ENCODE measurements around the gene SLC26A11. TPM values are rescaled to one million over a fixed set of nuclear protein-coding genes. Genes with fewer than 3 reads are reported as not detected.

The SLC26A11 gene
- total and polyA plus RNA-seq, 2 of the 13 experiments (the other 11 are each of a cell fraction or from before 2014, with no cell fraction given): 8.7 to 13.2 TPM

GRCh38 chr17:80261159-80261894, 41.1 kb downstream of the SLC26A11 start (continued):
- TF ChIP-seq SATB2 (CRISPR knock-in tag; IDR thresholded peaks at IDR 0.05) (0 out of 2 replicates have a peak, but pooled peaks have one; percentile 40), ZBTB44 (CRISPR knock-in tag; IDR thresholded peaks at IDR 0.05) (0 out of 2 replicates have a peak, but pooled peaks have one; percentile 22), SMAD1 (CRISPR knock-in tag; IDR thresholded peaks at IDR 0.05; ENCODE audit: borderline replicate concordance, low read depth) (no peak; the same call in 1 of the 2 replicates), CREB3 (CRISPR knock-in tag; IDR thresholded peaks at IDR 0.05) (peak; percentile 74; the same call in 1 of the 2 replicates), HNF4A (CRISPR knock-in tag; IDR thresholded peaks at IDR 0.05) (peak; percentile 72), ZSCAN21 (CRISPR knock-in tag; IDR thresholded peaks at IDR 0.05; ENCODE audit: borderline replicate concordance) (peak; percentile 54; the same call in 1 of the 2 replicates), MIER2 (CRISPR knock-in tag; IDR thresholded peaks at IDR 0.05) (peak; percentile 86; the same call in 1 of the 2 replicates), NFATC3 (CRISPR knock-in tag; IDR thresholded peaks at IDR 0.05) (peak; percentile 25; the same call in 1 of the 2 replicates), YEATS4 (CRISPR knock-in tag; IDR thresholded peaks at IDR 0.05; ENCODE audit: borderline replicate concordance) (peak; percentile 84), ZBTB7B (CRISPR knock-in tag; IDR thresholded peaks at IDR 0.05) (peak; percentile 99), RFX5 (IDR thresholded peaks at IDR 0.05; ENCODE audit: low read depth, low read length) (no peak), ZNF569 (CRISPR knock-in tag; IDR thresholded peaks at IDR 0.05; ENCODE audit: borderline replicate concordance) (no peak), ZNF12 (CRISPR knock-in tag; IDR thresholded peaks at IDR 0.05) (peak; percentile 79), ZNF574 (CRISPR knock-in tag; IDR thresholded peaks at IDR 0.05) (peak; percentile 87), KDM3A (CRISPR knock-in tag; IDR thresholded peaks at IDR 0.05; ENCODE audit: low read depth) (peak; percentile 92), ZNF790 (CRISPR knock-in tag; IDR thresholded peaks at IDR 0.05; ENCODE audit: borderline replicate concordance) (no peak), FOXP4 (CRISPR knock-in tag; IDR thresholded peaks at IDR 0.05) (peak; percentile 93), ZNF660 (CRISPR knock-in tag; IDR thresholded peaks at IDR 0.05; ENCODE audit: borderline replicate concordance, low read depth) (no peak), KDM4B (CRISPR knock-in tag; IDR thresholded peaks at IDR 0.05) (peak; percentile 93), POLR2AphosphoS2 (IDR thresholded peaks at IDR 0.05; ENCODE audit: low read depth, low read length) (no peak)
- TF ChIP-seq, protein P1, sequence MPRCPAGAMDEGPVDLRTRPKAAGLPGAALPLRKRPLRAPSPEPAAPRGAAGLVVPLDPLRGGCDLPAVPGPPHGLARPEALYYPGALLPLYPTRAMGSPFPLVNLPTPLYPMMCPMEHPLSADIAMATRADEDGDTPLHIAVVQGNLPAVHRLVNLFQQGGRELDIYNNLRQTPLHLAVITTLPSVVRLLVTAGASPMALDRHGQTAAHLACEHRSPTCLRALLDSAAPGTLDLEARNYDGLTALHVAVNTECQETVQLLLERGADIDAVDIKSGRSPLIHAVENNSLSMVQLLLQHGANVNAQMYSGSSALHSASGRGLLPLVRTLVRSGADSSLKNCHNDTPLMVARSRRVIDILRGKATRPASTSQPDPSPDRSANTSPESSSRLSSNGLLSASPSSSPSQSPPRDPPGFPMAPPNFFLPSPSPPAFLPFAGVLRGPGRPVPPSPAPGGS (CRISPR knock-in tag; IDR thresholded peaks at IDR 0.05): peak; percentile 45

All from HepG2 (cell line).